Panc1 (cell line): Measurements from ENCODE around the gene NFAT5.

ENCODE experiments used
- POLR2AphosphoS5 ChIP-seq: IDR thresholded peaks from 2 replicates; pipeline ENCODE4 v1.6.1; 2012; ENCODE audit warnings: mild to moderate bottlenecking, low read depth, low read length, moderate library complexity
- REST ChIP-seq, 2 experiments: IDR thresholded peaks; 2 replicates each; pipeline ENCODE4 v1.6.1; 2011 to 2012; ENCODE audit warnings: low read depth in 2 of 2, control low read depth in 1 of 2, low read length in 1 of 2, mild to moderate bottlenecking in 1 of 2, moderate library complexity in 1 of 2; ENCODE audit not compliant: insufficient read depth in 1 of 2
- TF ChIP-seq, protein P1 (sequence below): fragments of 450-650 bp; IDR thresholded peaks from 2 replicates; pipeline ENCODE4 v1.5.1; 2017; ENCODE audit warnings: mild to moderate bottlenecking

DNA sequence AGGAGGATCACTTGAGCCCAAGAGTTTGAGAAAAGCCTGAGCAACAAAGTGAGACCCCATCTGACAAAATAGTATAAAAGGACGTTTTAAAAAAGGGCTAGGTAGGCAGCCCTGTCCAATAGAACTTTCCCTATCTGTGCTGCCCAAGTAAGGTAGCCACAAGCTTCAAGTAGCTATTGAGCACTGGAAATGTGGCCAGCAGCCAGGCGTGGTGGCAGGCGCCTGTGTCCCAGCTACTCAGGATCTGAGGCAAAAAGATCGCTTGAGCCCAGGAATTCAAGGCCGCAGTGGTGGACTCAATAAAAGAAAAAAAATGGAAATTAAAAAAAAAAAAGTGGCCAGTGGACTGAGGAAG, 162.1 kb downstream of the NFAT5 start:
- TF ChIP-seq, protein P1, sequence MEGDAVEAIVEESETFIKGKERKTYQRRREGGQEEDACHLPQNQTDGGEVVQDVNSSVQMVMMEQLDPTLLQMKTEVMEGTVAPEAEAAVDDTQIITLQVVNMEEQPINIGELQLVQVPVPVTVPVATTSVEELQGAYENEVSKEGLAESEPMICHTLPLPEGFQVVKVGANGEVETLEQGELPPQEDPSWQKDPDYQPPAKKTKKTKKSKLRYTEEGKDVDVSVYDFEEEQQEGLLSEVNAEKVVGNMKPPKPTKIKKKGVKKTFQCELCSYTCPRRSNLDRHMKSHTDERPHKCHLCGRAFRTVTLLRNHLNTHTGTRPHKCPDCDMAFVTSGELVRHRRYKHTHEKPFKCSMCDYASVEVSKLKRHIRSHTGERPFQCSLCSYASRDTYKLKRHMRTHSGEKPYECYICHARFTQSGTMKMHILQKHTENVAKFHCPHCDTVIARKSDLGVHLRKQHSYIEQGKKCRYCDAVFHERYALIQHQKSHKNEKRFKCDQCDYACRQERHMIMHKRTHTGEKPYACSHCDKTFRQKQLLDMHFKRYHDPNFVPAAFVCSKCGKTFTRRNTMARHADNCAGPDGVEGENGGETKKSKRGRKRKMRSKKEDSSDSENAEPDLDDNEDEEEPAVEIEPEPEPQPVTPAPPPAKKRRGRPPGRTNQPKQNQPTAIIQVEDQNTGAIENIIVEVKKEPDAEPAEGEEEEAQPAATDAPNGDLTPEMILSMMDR = no peak
- TF ChIP-seq POLR2AphosphoS5 = no peak
- no peak for TF ChIP-seq REST (IDR thresholded peaks at IDR 0.05; ENCODE audit: insufficient read depth in 1 of 2, low read depth in 2 of 2, low read length in 1 of 2)
